ENCODE measurements around the gene NCOA7.

The NCOA7 gene

DNA sequence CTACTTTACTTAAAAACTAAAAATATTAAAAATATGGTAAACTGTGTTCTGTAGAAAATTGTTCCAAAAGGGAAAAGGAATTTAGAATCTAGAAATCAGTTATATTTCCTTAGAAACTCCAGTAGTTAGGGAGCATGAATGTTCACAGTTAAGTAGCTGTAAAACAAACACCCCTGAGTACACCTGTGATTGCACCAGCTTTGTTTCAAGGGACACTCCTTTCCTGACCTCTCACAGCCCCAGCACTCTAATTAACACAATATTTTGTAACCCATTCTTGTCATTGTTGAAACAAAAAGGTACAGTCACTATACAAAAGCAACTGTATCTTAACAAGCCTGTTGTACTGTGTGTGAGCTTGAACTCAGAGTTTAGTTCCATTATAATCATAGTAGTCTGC lies 72.3 kb downstream of the NCOA7 start:
- no peaks in the 10 kb centered on the region for H3K27me3 ChIP-seq
- TF ChIP-seq, protein P1, sequence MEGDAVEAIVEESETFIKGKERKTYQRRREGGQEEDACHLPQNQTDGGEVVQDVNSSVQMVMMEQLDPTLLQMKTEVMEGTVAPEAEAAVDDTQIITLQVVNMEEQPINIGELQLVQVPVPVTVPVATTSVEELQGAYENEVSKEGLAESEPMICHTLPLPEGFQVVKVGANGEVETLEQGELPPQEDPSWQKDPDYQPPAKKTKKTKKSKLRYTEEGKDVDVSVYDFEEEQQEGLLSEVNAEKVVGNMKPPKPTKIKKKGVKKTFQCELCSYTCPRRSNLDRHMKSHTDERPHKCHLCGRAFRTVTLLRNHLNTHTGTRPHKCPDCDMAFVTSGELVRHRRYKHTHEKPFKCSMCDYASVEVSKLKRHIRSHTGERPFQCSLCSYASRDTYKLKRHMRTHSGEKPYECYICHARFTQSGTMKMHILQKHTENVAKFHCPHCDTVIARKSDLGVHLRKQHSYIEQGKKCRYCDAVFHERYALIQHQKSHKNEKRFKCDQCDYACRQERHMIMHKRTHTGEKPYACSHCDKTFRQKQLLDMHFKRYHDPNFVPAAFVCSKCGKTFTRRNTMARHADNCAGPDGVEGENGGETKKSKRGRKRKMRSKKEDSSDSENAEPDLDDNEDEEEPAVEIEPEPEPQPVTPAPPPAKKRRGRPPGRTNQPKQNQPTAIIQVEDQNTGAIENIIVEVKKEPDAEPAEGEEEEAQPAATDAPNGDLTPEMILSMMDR (IDR thresholded peaks at IDR 0.05): no peak
- no peaks in the 10 kb centered on the region for H3K9me3 ChIP-seq
- H3K36me3 ChIP-seq: no peaks in the 10 kb centered on the region
- no peak overlapping the region for H3K27ac ChIP-seq
- DNase-seq: no peak
- H3K4me3 ChIP-seq: no peak overlapping the region
- intact Hi-C loops (cut with DNase I; ENCODE audit: low total_unique reads): no loop called here
- no peaks in the 10 kb centered on the region for H3K4me1 ChIP-seq

DNA sequence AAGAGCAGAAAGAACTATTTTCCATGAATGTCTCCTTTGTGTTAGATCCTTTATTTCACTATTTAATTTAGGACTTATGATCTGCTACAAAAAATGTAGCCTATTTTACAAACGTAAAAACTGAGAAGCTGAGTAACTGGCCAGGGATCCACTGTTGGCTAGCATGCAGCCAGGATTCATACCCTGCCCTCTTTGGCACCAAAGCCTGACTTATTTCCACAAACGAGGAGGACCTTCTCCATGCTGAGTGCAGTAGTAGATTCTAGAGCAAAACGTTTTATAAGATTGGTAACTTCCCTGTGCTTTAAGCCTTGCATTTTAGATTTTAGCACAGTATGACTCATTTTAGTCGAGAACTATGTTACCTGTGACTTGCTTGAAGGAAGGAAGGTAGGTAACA lies 74.3 kb downstream of the NCOA7 start:
- TF ChIP-seq, protein P1 (IDR thresholded peaks at IDR 0.05): no peak
- peaks cover 0 to 10% (median 0%) of the 10 kb centered on the region in 4 donors for H3K4me1 ChIP-seq
- H3K36me3 ChIP-seq: no peaks in the 10 kb centered on the region
- intact Hi-C loops (cut with DNase I; ENCODE audit: low total_unique reads): no loop called here
- DNase-seq: no peak
- H3K27me3 ChIP-seq: no peaks in the 10 kb centered on the region
- no peak overlapping the region for H3K4me3 ChIP-seq
- no peaks in the 10 kb centered on the region for H3K9me3 ChIP-seq
- H3K27ac ChIP-seq: no peak overlapping the region

DNA sequence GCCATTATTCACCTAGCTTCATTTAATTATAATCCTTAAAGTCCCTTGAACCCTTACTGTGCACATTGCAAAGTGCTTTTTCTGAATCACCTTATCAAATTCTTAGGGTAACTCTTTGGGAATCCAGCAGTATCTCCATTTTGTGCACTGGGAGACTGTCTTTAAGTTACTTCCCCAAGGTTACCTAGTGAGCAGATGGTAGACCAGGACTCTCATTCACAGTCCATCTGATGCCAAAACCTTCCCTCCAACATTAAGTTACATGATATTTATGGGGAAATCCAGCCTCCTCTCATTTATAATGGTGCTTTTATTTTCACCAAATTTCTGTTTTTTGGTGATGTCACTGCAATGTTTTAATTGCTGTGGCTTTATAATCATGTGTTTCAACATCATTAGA lies 75.7 kb downstream of the NCOA7 start:
- Histone ChIP-seq H3K4me1 (peaks cover 0 to 10% (median 0%) of the 10 kb centered on the region in 4 donors), H3K4me3 (no peak overlapping the region), H3K27ac (no peak overlapping the region), H3K36me3 (no peaks in the 10 kb centered on the region), H3K9me3 (no peaks in the 10 kb centered on the region), H3K27me3 (no peaks in the 10 kb centered on the region)
- DNase-seq: no peak
- TF ChIP-seq, protein P1 (IDR thresholded peaks at IDR 0.05): no peak
- intact Hi-C loops (cut with DNase I; ENCODE audit: low total_unique reads): no loop called here

DNA sequence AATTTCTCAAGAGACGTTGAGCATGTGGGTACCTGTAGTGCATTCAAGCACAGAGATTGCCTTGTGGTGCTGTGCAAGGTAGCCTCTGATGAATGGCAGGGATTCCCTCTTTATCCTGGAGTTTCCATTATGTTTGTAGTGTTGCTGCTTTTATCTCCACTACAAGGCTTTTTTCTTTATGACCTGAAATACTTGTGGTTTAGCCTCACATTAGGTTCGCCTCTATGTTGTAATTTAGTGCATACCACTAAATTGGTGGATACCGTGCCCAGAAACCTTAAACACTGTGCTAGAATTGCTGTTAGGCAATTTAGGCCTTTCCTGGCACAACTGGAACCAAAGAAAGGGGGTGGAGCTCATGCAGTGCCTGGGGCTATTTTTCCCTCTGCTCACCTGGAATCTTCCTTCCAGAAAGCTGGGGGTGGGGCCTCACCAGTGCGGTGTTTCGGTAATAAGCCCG lies 76.8 kb downstream of the NCOA7 start:
- Histone ChIP-seq H3K27ac (no peak overlapping the region), H3K4me1 (peaks cover 0 to 10% (median 0%) of the 10 kb centered on the region in 4 donors), H3K4me3 (no peak overlapping the region), H3K9me3 (no peaks in the 10 kb centered on the region), H3K36me3 (no peaks in the 10 kb centered on the region), H3K27me3 (no peaks in the 10 kb centered on the region)
- TF ChIP-seq, protein P1 (IDR thresholded peaks at IDR 0.05): no peak
- intact Hi-C loops (cut with DNase I; ENCODE audit: low total_unique reads): no loop called here
- no peak for DNase-seq

DNA sequence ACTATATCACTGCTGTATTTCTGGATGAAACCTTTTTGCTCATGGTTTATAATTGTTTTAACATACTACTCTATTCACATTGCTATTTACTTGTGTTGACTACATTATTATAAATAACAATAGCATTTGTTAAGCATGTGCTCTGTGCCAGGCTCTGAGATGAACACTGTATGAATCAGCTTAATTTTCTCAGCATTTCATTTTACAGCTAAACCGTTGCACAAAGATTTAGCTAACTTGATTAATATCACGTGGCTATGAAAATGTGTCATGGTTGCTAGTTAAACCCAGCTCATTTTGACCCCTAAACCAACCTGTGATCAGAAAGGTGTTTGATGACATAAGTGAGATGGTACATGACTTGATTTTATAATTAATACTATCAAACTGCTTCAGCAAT lies 77.5 kb downstream of the NCOA7 start:
- DNase-seq: no peak

More for the DNA sequence above, 77.5 kb downstream of the NCOA7 start:
- H3K9me3 ChIP-seq: no peaks in the 10 kb centered on the region
- H3K36me3 ChIP-seq: no peaks in the 10 kb centered on the region
- H3K27me3 ChIP-seq: no peaks in the 10 kb centered on the region
- TF ChIP-seq, protein P1 (IDR thresholded peaks at IDR 0.05): no peak
- peaks cover 0 to 10% (median 0%) of the 10 kb centered on the region in 4 donors for H3K4me1 ChIP-seq
- intact Hi-C loops (cut with DNase I; ENCODE audit: low total_unique reads): no loop called here
- no peak overlapping the region for H3K4me3 ChIP-seq
- no peak overlapping the region for H3K27ac ChIP-seq

Data from tibial artery (tissue), 4 donors.